CD4-positive, alpha-beta T cell (primary cell): ENCODE results near the gene CHKB. TPM values are rescaled to one million over a fixed set of nuclear protein-coding genes. Genes with fewer than 3 reads are reported as not detected.

Source experiments
- ATAC-seq: fragments of 200-7000 bp; cut with Tn5 transposase; one replicate; pipeline ENCODE4 v1.10.0; 2022; ENCODE audit warnings: mild to moderate bottlenecking; ENCODE audit not compliant: poor library complexity
- CTCF ChIA-PET: fragments of 350-600 bp; sonication (Branson Sonifier 250); formaldehyde crosslinking; loops from one replicate; lab custom pipeline; 2021; ENCODE audit warnings: antibody characterized with exemption, inconsistent platforms; lab: Charles Lee
- POLR2A ChIA-PET: fragments of 350-600 bp; sonication (Branson Sonifier 250); formaldehyde crosslinking; loops from one replicate; lab custom pipeline; 2021; ENCODE audit warnings: antibody characterized with exemption, inconsistent platforms; lab: Charles Lee
- DNase-seq, 14 experiments: peaks; one replicate each; pipeline ENCODE4 v3.0.0-alpha.2; 2013 to 2020; ENCODE audit warnings: mixed read lengths in 2 of 14
- H3K27ac ChIP-seq, 2 donors: one replicate each; pipeline versions ENCODE4 v1.5.1 to v1.7.0; 2013; ENCODE audit warnings: low read length in 2 of 2, low read depth in 1 of 2, mild to moderate bottlenecking in 1 of 2
- H3K27me3 ChIP-seq, 2 experiments: 1 replicate in 1 of 2; 2 replicates in 1 of 2; pipeline versions ENCODE4 v1.6.1 to v1.7.0; 2013; ENCODE audit warnings: low read length in 2 of 2, control low read depth in 1 of 2, mild to moderate bottlenecking in 1 of 2, moderate library complexity in 1 of 2; ENCODE audit not compliant: insufficient read depth in 2 of 2, control insufficient read depth in 1 of 2
- H3K36me3 ChIP-seq: one replicate; pipeline ENCODE4 v1.6.1; 2013; ENCODE audit warnings: low read length, control low read depth; ENCODE audit not compliant: insufficient read depth
- H3K4me1 ChIP-seq: one replicate; pipeline ENCODE4 v1.6.1; 2013; ENCODE audit warnings: low read length, control low read depth; ENCODE audit not compliant: insufficient read depth
- H3K4me3 ChIP-seq: one replicate; pipeline ENCODE4 v1.5.1; 2013; ENCODE audit warnings: mild to moderate bottlenecking, low read length, moderate library complexity
- H3K9me3 ChIP-seq, 2 experiments: 1 replicate in 1 of 2; 2 replicates in 1 of 2; pipeline versions ENCODE4 v1.6.1 to v1.7.0; 2013; ENCODE audit warnings: low read length in 2 of 2, mild to moderate bottlenecking in 2 of 2, control low read depth in 1 of 2, moderate library complexity in 1 of 2; ENCODE audit not compliant: control insufficient read depth in 1 of 2, insufficient read depth in 1 of 2
- H3K27ac Mint-ChIP-seq: one replicate; pipeline ENCODE4 v1.8.0; 2020; ENCODE audit warnings: mixed read lengths
- H3K27me3 Mint-ChIP-seq: one replicate; pipeline ENCODE4 v1.8.0; 2021; ENCODE audit warnings: mixed read lengths
- H3K36me3 Mint-ChIP-seq: one replicate; pipeline ENCODE4 v1.8.0; 2021; ENCODE audit warnings: low read depth, mixed read lengths
- H3K4me1 Mint-ChIP-seq: one replicate; pipeline ENCODE4 v1.8.0; 2021; ENCODE audit warnings: low read depth, mixed read lengths
- H3K4me3 Mint-ChIP-seq: one replicate; pipeline ENCODE4 v1.8.0; 2020; ENCODE audit warnings: mild to moderate bottlenecking, mixed read lengths
- H3K9me3 Mint-ChIP-seq: one replicate; pipeline ENCODE4 v1.8.0; 2020; ENCODE audit warnings: mixed read lengths
- CTCF ChIP-seq: fragments of 200-600 bp; IDR thresholded peaks from one replicate; pipeline ENCODE4 v1.8.0; 2022; ENCODE audit warnings: antibody characterized with exemption, mild to moderate bottlenecking
- intact Hi-C, 2 experiments: fragments of 100-400 bp; cut with DNase I in 1 of 2; cut with micrococcal nuclease in 1 of 2; formaldehyde crosslinking; loops; one replicate each; pipeline versions ENCODE4 v1.15.1 to v1.9.0; 2023 to 2025; cut with DNase I, micrococcal nuclease
- total RNA-seq, 174 experiments: library from RNA in 2 of 174; stranded (reverse) in 2 of 174; gene quantifications; one replicate each; pipeline ENCODE4 v1.2.3 and lab custom pipeline; 2021 to 2026

Gene CHKB
- total RNA-seq, 2 experiments from 2014 or later = 152 to 156 TPM

GRCh38 chr22:50605002-50605612 lies 22.5 kb upstream of the CHKB start:
- H3K9me3 Mint-ChIP-seq = no peaks in the 10 kb centered on the region
- Histone ChIP-seq H3K27ac (no peak overlapping the region), H3K27me3 (peaks cover 38 to 58% of the 10 kb centered on the region in 2 experiments), H3K4me1 (peaks cover 4% of the 10 kb centered on the region), H3K9me3 (peaks cover 0 to 18% of the 10 kb centered on the region in 2 experiments), H3K36me3 (no peaks in the 10 kb centered on the region), H3K4me3 (no peak overlapping the region)
- no peak overlapping the region for H3K4me3 Mint-ChIP-seq
- CTCF ChIA-PET = no interaction called here
- TF ChIP-seq CTCF = no peak
- intact Hi-C loops = no loop called here
- DNase-seq (peak in 1 of 14 experiments; percentile 12), ATAC-seq (no peak)
- H3K36me3 Mint-ChIP-seq = peaks cover 4% of the 10 kb centered on the region
- H3K27ac Mint-ChIP-seq = no peak overlapping the region
- POLR2A ChIA-PET = interaction anchor here (1.3 kb wide), 1 partner anchor 16 kb away, joined by 3 read pairs; no protein-coding TSS in a partner anchor
- peaks cover 52% of the 10 kb centered on the region for H3K27me3 Mint-ChIP-seq
- H3K4me1 Mint-ChIP-seq = peaks cover 10% of the 10 kb centered on the region

- Histone ChIP-seq H3K27me3 (peaks cover 43 to 65% of the 10 kb centered on the region in 2 experiments), H3K4me1 (peaks cover 7% of the 10 kb centered on the region), H3K4me3 (no peak overlapping the region), H3K9me3 (peaks cover 0 to 25% of the 10 kb centered on the region in 2 experiments), H3K36me3 (no peaks in the 10 kb centered on the region), H3K27ac (no peak overlapping the region)
- H3K4me1 Mint-ChIP-seq = peaks cover 10% of the 10 kb centered on the region
- CTCF ChIA-PET = interaction anchor here (0.6 kb wide), 1 partner anchor 16 kb away, joined by 3 read pairs; no protein-coding TSS in a partner anchor
- ATAC-seq = no peak
- intact Hi-C loops = no loop called here
- POLR2A ChIA-PET = interaction anchor here (1.3 kb wide), 1 partner anchor 16 kb away, joined by 3 read pairs; no protein-coding TSS in a partner anchor
- H3K4me3 Mint-ChIP-seq = no peak overlapping the region
- H3K9me3 Mint-ChIP-seq = no peaks in the 10 kb centered on the region
- peaks cover 4% of the 10 kb centered on the region for H3K36me3 Mint-ChIP-seq
- no peak overlapping the region for H3K27ac Mint-ChIP-seq
- peaks cover 51% of the 10 kb centered on the region for H3K27me3 Mint-ChIP-seq
- TF ChIP-seq CTCF = no peak
- peak in 1 of 14 experiments; percentile 5 for DNase-seq
Measured at GRCh38 chr22:50604256-50605001, 21.8 kb upstream of the CHKB start.

- H3K4me1 ChIP-seq = peaks cover 7% of the 10 kb centered on the region
- no peak for TF ChIP-seq CTCF
- intact Hi-C loops = no loop called here
Measured at GRCh38 chr22:50603511-50604255, 21.0 kb upstream of the CHKB start.

More at GRCh38 chr22:50603511-50604255, 21.0 kb upstream of the CHKB start:
- no peak overlapping the region for H3K27ac ChIP-seq
- no peaks in the 10 kb centered on the region for H3K36me3 ChIP-seq
- no peak overlapping the region for H3K4me3 Mint-ChIP-seq
- peak in 1 of 14 experiments; percentile 10 for DNase-seq
- peaks cover 10% of the 10 kb centered on the region for H3K4me1 Mint-ChIP-seq
- no peak overlapping the region for H3K27ac Mint-ChIP-seq
- POLR2A ChIA-PET = interaction anchor here (1.3 kb wide), 1 partner anchor 17 kb away, joined by 3 read pairs; no protein-coding TSS in a partner anchor
- H3K27me3 Mint-ChIP-seq = peaks cover 46% of the 10 kb centered on the region
- ATAC-seq = no peak
- peaks cover 49 to 72% of the 10 kb centered on the region in 2 experiments for H3K27me3 ChIP-seq
- no peak overlapping the region for H3K4me3 ChIP-seq
- peaks cover 4% of the 10 kb centered on the region for H3K36me3 Mint-ChIP-seq
- H3K9me3 ChIP-seq = peaks cover 0 to 26% of the 10 kb centered on the region in 2 experiments
- CTCF ChIA-PET = no interaction called here
- no peaks in the 10 kb centered on the region for H3K9me3 Mint-ChIP-seq
